Stimulated activated CD4-positive, alpha-beta T cell treated with anti-CD3 and anti-CD28 coated beads, Interleukin-15, amount 100 ng/mL, for 24 hours (primary cell): ENCODE measurements around the gene RFX4.

ENCODE experiments used
- DNase-seq: peaks from one replicate; pipeline ENCODE4 v3.0.0-alpha.2; 2020

Gene RFX4

GRCh38 chr12:106736051-106736957 is 153.5 kb downstream of the RFX4 start:
- no peak for DNase-seq

GRCh38 chr12:106739318-106739717 is 156.5 kb downstream of the RFX4 start:
- DNase-seq: no peak

GRCh38 chr12:106739815-106740530 is 157.2 kb downstream of the RFX4 start:
- no peak for DNase-seq

- no peak for DNase-seq
Measured at GRCh38 chr12:106740818-106741217, 158.0 kb downstream of the RFX4 start.

- DNase-seq: no peak
Measured at GRCh38 chr12:106741247-106741646, 158.4 kb downstream of the RFX4 start.

- DNase-seq: no peak
Measured at GRCh38 chr12:106743270-106743988, 160.6 kb downstream of the RFX4 start.

GRCh38 chr12:106744600-106744999 is 161.8 kb downstream of the RFX4 start:
- DNase-seq: no peak

- DNase-seq: no peak
Measured at GRCh38 chr12:106745181-106745745, 162.5 kb downstream of the RFX4 start.

GRCh38 chr12:106747973-106748436 is 165.2 kb downstream of the RFX4 start:
- no peak for DNase-seq

- no peak for DNase-seq
Measured at GRCh38 chr12:106750524-106750923, 167.7 kb downstream of the RFX4 start.

- DNase-seq: peak; percentile 74
Measured at GRCh38 chr12:106753526-106753925, 170.7 kb downstream of the RFX4 start.

- DNase-seq: no peak
Measured at GRCh38 chr12:106754331-106754730, 171.5 kb downstream of the RFX4 start.

GRCh38 chr12:106757623-106758348 is 175.0 kb downstream of the RFX4 start:
- DNase-seq: no peak

GRCh38 chr12:106758349-106759110 is 175.7 kb downstream of the RFX4 start:
- DNase-seq: no peak

GRCh38 chr12:106759526-106760183 is 176.9 kb downstream of the RFX4 start:
- DNase-seq: no peak

- peak; percentile 25 for DNase-seq
Measured at GRCh38 chr12:106760184-106760531, 177.4 kb downstream of the RFX4 start.

- DNase-seq: no peak
Measured at GRCh38 chr12:106764220-106764619, 181.4 kb downstream of the RFX4 start.

- DNase-seq: no peak
Measured at GRCh38 chr12:106764738-106765137, 181.9 kb downstream of the RFX4 start.

- DNase-seq: peak; percentile 16
Measured at GRCh38 chr12:106766393-106766826, 183.6 kb downstream of the RFX4 start.

- no peak for DNase-seq
Measured at GRCh38 chr12:106767206-106767605, 184.4 kb downstream of the RFX4 start.
